IPS-NIHi7 (cell line): ENCODE measurements around the gene GPR62.
"Not testable (repeated sequence)": the region's sequence is repeated elsewhere in the genome, so short reads cannot be mapped to it uniquely, and the experiment has no call there.

Experiments used
- DNase-seq: peaks from one replicate; pipeline ENCODE4 v3.0.0; 2012; ENCODE audit warnings: mixed read lengths; ENCODE audit errors: extremely low spot score

GPR62 gene, protein sequence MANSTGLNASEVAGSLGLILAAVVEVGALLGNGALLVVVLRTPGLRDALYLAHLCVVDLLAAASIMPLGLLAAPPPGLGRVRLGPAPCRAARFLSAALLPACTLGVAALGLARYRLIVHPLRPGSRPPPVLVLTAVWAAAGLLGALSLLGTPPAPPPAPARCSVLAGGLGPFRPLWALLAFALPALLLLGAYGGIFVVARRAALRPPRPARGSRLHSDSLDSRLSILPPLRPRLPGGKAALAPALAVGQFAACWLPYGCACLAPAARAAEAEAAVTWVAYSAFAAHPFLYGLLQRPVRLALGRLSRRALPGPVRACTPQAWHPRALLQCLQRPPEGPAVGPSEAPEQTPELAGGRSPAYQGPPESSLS

DNA sequence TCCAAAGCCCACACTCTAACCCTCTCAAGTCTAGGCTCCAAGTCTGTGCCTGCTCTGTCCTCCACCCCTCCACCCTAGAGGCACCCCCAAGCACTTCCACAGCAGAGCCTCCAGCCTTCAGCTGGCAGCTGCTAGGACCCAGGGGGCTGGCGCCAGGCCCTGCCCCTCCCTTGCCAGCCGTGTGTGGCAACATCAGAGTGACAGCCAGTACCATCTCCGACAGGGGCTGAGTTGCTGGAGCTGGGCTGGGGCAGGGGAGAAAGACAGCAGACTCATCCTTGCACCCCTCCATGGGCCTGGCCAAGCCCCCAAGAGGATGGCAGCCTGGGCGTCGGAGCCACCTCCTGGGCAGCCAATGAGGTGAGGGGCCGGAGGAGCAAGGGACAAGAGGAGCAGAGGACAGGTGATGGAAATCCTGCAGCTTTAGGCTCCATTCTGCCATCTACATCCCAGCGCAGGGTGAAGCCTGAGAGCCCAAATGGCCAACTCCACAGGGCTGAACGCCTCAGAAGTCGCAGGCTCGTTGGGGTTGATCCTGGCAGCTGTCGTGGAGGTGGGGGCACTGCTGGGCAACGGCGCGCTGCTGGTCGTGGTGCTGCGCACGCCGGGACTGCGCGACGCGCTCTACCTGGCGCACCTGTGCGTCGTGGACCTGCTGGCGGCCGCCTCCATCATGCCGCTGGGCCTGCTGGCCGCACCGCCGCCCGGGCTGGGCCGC, at the start of gene GPR62:
Gene GPR62, plus strand, starts transcription at position 207 of the 718 bp plus-strand sequence. Its CDS starts 272 bp downstream, at position 479.
- peak; percentile 31 for DNase-seq

DNA sequence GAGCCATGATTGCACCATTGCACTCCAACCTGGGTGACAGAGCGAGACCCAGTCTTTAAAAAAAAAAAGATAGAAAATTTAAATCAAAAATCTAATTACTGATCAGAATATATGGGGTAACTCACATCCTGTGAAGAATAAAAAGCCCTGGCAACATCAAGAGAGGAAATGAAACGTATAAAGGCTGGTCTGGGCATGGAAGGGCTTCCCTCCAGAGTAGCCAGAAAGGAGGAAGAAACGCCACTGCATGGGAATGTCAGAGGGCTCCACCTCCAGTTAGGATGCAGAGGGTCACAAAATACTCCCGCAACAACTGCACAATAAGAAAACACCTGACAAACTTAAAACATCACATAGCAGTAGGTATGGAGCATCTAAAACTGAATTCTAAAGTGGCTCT, 47.2 kb upstream of the GPR62 start:
- DNase-seq: no peak

DNA sequence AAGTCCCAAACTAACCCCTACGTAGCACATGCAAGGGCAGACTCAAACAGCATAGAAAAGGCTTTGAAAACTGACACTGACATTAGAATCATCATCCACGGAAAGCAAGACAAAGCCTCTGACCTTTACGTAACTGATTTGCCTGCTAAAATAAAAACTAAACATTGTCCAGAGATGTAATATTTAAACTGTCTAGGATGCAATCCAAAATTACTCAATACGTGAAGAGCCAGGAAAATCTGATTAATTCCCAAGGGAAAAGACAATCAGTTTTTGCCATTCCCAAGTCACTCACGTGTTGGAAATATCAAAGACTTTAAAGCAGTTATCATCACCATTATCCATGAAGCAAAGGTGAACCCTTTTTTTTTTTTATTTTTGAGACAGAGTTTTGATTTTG, 38.8 kb upstream of the GPR62 start:
- DNase-seq: no peak

DNA sequence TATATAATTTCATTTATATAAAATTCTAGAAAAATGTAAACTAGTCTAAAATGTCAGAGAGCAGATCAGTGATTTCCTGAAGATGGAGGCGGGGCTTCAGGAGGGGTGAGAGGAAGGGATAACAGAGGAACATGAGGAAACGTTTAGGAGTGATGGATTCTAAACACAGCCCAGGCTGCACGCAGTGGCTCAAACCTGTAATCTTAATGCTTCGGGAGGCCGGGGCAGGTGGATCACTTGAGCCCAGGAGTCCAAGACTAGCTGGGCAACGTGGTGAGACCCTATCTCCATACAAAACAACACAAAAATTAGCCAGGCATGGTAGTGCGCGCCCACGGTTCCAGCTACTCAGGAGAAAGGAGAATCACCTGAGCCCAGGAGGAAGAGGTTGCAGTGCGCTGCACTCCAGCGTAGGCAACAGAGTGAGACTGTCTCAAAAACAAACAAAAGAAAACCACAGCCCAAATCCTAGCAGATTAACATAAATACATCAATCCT, 34.1 kb upstream of the GPR62 start:
- DNase-seq: no peak

DNA sequence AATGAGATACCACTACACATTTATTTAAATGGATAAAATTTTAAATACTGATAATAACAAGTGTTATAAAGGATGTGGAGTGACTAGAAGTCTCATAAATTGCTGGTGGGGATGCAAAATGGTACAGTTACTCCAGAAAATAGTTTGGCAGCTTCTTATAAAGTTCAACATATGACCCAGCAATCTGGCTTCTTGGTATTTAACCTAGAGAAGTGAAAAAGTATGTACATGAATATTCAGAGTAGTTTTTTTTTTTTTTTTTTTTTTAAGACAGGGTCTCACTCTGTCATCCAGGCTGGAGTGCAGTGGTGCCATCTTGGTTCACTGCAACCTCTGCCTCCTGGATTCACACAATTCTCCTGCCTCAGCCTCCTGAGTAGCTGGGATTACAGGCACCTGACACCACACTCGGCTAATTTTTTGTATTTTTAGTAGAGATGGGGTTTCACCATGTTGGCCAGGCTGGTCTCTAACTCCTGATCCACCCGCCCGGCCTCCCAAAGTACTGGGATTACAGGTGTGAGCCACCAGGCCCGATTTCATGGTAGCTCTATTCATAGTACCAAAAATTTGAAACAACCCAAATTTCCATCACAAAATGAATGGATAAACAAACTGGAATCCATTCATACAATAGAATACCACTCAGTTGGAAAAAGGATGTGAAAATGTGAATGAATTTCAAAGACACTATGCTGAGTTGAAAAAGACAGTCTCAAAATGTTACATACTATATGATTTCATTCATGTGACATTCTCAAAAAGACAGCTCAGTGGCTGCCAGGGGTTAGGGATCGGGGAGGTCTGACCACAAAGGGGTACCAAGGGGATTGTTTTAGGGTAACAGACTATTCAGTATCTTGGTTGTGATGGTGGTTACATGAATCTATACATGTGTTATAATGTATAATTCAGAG, 27.9 kb upstream of the GPR62 start:
- no peak for DNase-seq

DNA sequence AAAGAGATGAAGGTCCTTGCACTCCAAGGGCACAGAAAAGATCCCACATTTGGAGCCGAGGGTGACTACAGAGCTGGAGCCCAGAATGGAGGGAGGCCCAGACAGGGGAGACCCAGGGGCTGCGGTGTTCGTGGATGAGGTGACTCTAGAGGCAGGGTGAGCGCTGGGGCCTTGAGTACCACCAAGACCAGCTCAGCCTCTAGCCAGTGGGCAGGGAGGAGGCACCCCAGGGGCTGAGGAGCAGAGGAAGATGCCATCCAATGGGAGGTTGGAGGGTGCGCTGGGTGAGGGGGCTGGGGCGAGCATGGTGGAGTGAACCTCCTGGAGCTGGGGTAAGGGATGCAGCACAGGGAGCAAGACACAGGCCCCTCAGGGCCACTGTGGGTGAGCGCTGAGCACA, 26.7 kb upstream of the GPR62 start:
- DNase-seq: no peak

DNA sequence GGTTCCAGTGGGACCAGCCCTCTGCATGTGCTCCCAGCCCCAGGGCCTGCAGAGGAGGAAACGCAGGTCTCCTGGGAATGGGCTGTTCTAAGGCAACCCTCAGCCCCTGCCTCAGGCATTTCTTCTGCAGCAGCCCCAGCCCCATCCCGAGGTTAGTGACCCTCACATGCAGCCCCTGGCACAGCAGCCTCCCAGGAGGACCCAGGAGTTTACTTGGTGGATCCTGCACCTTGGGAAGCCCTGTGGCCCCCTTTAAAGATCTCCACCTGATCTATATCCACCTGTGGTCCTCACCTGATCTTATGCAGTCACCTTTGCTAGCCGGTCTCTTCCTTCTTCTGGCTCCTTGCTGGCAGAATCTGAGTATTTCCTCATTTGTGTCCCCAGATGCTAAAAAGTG, 26.2 kb upstream of the GPR62 start:
- not testable (repeated sequence) for DNase-seq

DNA sequence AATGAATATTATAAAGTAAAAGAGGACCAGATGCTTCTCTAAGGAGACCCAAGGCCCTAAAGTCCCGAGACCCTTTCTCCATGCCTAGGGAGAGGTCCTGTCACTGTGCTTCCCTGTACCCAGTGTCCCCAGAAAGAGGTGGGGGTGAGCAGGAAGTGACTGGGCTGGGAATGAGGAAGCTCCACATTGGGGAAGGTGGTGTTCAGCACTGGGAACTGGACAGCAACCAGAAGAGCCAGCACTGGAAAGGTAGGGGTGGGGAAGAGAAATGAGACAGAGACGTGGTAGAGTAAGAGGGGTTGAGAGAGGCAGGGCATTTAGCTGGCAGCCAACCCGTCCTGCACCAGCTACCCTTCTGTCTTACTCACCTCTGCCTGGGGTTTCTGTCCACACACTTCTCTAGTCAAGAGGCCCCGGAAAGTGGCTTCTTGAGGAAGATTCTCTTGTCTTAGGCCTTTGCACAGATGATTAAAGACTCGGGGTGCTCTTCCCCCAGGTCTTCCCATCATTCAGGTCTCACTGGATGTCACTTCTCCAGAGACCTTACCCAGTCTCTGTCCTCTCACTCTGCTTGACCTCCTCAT, 25.7 kb upstream of the GPR62 start:
- DNase-seq: peak; percentile 86

DNA sequence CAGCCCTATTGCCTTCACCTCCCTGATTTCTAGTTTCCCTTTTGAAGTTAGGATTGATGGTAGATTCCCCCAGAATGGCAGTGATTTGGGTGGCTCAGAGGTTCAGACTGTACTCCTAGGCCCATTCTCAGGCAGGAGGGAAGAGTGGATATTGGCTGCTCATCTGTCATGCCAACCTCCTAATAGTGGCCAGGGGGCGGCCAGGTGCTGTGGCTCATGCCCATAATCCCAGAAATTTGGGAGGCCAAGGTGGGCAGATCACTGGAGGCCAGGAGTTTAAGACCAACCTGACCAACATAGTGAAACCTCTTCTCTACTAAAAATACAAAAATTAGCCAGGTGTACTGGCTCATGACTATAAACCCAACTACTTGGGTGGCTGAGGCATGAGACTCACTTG, 24.7 kb upstream of the GPR62 start:
- DNase-seq: peak; percentile 3

DNA sequence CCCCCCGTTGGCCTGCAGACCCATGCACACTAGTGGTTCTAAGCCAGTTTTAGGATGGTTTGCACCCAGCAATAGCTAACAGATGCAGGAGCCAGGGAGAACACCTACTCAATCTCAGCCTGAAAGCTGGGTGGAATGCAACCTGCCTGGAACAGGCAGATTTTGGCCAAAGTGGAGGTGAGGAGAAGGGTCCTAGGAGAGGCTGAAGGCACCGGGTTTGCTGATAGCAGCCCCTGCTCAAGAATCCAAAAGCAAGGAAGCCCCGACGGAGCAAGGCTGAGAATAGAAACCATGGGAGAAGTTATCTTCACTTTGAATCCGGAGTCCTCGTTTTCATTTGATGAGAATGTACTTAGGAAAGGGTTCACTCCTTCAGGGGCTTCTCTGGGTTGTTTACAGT, 23.4 kb upstream of the GPR62 start:
- DNase-seq: peak; percentile 2

DNA sequence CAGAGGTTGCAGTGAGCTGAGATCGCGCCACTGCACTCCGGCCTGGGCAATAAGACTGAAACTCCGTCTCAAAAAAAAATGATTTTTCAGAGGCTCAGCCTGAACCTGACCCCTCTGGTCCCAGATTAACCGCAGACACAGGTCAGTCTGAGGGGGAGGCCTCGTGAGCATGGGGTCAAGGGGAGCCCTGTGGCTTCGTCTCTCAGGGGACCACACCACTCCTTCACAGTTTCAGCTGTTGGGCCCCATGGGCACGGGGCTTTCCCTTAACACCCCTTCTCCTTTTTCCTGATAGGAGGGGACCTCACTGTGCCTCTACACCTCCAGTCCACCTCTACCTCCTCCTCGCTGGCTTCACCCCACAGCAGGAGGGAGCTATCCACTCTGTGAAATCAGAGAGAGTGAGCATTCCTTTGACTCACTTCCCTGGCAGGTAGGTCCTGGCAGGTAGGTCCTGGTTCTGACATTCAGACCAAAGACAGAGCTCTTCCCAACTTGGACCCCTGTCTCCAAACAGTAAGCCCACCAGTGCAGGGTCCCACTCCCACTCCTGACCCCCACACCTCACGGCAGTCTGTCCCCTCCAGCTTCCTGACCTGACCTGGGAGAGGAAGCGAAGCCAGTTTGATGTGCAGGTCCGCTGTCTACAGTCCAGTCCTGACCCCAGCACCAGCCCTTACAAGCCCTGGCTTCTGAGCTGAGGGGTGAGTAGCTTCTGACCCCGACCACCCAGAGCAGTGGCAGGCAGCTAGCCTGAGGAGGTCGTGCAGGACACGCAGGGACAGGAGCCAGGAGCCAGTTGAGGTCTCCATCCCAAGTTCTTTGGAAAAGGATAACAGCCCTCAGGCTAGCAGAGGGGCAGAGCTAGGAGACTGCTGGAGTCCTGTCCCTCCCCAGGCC, 22.5 kb upstream of the GPR62 start:
- DNase-seq: peak; percentile 7

DNA sequence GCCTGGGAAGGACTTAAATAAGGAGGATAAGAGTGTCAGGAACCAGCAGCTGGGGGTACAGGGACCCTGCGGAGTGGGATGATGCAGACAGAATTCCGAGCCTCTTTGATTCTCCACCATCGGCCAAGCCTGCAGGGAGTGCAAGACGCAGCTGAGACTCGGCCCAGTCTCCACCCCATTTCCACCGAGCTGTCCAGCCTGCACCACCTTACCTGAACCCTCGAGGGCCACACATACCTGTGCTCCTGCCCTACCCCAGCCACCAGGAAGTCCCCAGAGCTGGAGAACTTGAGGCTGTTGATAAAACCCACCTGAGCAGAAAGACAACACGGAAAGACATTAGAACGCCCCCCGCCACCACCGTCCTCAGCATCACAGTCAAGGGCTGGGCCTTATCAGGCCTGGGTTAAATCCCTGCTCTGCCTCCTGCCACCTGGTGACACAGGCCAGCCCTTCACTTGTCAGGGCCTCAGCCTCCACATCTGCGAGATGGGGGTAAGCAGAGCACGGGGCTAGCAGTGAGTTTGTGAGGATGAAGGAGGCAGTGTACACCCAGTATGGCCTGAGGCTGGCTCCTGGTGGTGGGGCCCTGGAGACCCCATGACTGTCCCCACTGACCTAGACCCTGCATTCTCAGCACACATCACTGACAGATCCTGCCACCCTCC, 21.6 kb upstream of the GPR62 start:
- peak; percentile 4 for DNase-seq

DNA sequence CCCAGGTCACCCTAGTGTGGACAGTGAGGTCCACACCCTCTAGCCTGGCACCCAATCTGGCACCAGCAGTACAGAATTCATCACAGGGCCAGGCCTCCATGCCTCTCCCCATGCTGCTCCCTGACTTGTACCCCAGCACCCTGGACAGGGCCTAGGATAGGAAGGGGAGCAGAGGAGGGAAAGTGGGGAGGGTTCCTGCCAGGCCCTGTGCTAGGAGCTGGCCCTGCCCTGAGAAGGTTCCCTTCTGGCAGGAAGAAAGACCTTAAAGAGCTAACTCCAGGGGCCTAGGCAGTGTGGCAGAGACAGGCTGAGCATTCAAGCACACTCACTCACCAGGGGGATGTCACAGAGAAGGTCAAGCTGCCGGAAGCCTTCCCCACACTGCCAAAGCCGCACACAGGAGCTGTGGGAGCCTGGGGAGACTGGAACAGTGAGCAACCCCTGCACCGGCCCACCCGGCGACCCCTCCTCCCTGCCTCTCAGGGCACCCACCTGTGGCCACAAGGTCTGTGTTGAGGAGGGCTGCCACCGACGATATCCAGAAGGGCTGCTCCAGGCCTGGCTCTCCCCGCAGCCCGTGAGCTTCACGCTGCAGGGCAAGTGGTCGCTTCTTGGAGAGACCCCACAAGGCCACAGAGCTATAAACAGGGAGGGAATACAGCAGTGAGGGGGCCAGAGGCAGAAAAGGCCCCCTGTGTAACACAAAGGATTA, 20.9 kb upstream of the GPR62 start:
- peak; percentile 11 for DNase-seq

DNA sequence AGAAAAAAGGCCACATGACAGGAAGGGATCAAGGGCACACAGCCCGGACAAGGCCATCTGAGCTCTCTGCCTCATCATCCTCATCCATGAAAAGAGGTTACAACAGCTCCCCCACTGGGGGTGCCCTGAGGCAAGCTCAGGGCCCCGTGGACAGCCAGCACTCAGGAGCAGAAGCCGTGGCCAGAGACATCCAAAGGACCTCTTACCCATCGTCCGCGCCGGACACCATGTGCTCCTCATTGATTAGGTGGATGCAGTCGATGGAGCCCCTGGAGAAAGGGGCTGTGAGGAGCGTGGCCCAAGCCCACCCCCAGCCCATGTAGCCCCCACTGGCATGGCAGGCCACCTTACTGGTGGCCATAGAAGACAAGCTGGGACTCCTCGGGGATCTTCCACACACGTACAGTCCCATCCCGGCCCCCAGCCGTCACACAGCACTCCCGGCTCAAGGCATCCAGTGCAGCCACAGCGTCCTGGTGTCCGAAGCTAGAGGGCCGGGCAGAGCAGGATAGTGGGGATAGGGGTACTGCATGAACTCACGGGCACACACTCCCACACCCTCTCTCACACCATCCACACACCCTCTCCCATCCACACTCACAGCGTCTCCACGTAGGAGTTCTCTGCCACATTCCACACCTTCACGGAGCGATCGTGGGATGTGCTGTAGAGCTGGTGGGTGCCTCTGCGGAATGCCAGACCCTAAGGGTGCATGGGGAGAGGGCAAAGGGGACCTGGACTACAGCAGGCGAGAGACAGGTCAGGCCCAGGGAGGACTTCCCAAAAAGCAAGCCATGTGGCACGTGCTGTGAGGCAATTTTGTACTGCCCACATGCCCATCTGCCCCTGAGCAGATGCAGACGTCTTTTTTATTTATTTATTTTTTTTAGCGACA, 19.9 kb upstream of the GPR62 start:
- DNase-seq: no peak

DNA sequence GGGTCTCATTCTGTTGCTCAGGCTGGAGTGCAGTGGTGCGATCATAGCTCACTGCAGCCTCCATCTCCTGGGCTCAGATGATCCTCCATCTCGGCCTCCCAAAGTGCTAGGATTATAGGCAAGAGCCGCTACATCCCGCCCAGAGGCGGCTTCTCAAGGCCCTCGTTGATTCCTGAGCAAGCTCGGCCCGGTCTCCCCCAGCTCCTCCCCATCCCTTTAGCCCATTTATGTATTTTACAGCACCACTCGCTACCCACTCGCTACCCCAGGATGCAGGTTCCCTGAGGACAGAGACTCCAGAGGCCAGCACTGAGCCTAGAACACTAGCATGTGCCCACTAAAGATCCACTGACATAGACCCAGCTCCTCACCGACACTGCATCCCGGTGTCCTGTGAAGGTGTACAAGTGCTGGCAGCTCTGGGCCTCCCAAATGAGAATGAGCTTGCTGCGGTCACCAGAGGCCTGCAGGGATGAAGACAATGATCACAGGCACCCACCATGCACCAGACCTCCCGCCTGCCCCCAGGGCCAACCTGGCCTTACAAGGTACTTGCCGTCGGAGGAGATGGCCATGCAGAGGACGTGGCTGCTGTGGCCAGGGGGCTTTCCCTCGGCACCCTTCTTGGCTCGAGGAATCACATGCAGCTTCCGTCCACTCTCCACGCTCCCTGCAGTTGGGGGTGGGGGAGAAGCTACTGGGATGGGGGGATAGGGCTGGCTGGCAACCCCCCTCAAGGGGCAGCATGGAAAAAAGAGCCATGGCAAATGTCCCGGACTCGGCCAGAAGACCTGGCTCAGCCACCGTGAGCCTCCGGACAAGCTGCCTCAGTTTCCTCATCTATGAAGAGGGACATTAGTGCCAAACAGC, 19.1 kb upstream of the GPR62 start:
- no peak for DNase-seq

DNA sequence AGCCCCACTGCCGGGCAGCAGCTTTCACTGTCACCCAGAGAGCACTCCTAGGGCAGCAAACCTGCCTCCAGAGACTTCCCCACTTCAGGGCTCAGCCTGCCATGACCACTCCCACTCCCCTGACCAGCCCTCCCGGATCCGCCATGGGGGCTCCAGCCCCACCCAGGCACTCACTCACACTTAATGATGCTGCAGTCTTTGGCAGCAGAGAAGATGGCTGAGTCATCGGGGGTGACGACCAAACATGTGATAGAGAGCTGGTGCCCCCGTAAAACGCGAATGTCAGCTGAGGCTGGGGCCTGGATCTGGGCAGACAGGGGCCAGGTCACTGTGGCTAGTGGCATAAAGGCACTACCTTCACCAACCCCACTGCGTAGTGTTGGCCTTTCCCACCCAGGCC, 18.2 kb upstream of the GPR62 start:
- DNase-seq: no peak
